Measurements from ENCODE around the gene EZR. TPM values are rescaled to one million over a fixed set of nuclear protein-coding genes. Genes with fewer than 3 reads are reported as not detected.
"Not testable (repeated sequence)": the region's sequence is repeated elsewhere in the genome, so short reads cannot be mapped to it uniquely, and the experiment has no call there.

EZR gene
- total RNA-seq, 2 donors from 2014 or later = 161 to 197 TPM

DNA sequence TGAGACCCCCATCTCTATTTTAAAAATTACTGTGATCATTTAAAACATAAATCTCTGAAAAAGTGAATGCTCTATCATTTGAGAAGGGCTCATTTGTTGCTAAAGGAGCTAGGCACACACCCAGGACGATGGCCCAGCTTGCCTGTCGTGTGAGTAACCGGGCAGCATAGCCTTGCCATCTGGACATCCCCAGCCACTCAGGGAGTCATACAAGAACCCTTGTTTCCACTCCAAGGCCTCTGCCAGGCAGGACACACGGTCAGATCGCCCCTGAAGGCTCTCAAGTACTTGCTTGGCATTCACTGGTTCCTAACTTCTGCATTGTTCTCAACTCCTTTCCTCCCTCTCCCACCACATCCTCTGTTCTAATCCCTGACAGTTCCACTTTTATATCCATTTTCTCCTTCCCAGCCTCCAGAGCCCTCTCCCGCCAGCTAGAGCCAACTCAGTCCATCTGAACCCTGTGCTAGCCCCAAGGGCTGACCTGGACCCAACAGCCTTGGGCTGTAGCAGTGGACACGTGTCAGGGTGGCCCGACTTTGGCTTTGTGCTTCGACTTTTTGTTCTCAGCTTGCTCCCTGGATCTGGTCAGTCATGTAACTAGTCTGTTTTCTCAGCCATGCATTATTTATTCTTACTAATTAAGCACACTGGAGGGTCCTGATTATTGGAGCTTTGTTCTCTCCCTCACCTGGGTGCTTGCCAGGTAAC is 15.7 kb upstream of the EZR start:
- H3K9me3 ChIP-seq = no peaks in the 10 kb centered on the region
- TF ChIP-seq, protein P1, sequence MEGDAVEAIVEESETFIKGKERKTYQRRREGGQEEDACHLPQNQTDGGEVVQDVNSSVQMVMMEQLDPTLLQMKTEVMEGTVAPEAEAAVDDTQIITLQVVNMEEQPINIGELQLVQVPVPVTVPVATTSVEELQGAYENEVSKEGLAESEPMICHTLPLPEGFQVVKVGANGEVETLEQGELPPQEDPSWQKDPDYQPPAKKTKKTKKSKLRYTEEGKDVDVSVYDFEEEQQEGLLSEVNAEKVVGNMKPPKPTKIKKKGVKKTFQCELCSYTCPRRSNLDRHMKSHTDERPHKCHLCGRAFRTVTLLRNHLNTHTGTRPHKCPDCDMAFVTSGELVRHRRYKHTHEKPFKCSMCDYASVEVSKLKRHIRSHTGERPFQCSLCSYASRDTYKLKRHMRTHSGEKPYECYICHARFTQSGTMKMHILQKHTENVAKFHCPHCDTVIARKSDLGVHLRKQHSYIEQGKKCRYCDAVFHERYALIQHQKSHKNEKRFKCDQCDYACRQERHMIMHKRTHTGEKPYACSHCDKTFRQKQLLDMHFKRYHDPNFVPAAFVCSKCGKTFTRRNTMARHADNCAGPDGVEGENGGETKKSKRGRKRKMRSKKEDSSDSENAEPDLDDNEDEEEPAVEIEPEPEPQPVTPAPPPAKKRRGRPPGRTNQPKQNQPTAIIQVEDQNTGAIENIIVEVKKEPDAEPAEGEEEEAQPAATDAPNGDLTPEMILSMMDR (IDR thresholded peaks at IDR 0.05) = no peak
- no peak for DNase-seq (ENCODE audit: low spot score)
- peaks cover 0 to 12% of the 10 kb centered on the region in 2 donors for H3K4me1 ChIP-seq
- H3K4me3 ChIP-seq = no peak overlapping the region
- no peaks in the 10 kb centered on the region for H3K27me3 ChIP-seq
- peak overlapping the region; percentile 65 to 71 for H3K27ac ChIP-seq
- no peaks in the 10 kb centered on the region for H3K36me3 ChIP-seq

DNA sequence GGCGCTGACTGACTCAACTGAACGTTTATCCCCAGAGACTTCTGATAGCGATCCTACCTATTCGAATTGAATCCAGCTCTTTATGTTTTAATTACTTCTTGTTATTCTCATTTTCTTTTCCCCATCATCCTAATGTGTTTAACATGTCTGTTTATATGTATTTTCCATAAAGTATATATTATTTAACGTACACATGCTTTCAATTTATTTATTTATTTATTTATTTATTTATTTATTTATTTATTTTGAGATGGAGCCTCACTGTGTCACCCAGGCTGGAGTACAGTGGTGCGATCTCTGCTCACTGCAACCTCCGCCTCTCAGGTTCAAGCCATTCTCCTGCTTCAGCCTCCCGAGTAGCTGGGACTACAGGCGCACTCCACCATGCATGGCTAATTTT is 13.6 kb upstream of the EZR start:
- H3K4me3 ChIP-seq; H3K27me3 ChIP-seq; H3K27ac ChIP-seq; H3K9me3 ChIP-seq; DNase-seq (ENCODE audit: low spot score); H3K36me3 ChIP-seq: not testable (repeated sequence)
- peaks cover 0 to 12% of the 10 kb centered on the region in 2 donors for H3K4me1 ChIP-seq

DNA sequence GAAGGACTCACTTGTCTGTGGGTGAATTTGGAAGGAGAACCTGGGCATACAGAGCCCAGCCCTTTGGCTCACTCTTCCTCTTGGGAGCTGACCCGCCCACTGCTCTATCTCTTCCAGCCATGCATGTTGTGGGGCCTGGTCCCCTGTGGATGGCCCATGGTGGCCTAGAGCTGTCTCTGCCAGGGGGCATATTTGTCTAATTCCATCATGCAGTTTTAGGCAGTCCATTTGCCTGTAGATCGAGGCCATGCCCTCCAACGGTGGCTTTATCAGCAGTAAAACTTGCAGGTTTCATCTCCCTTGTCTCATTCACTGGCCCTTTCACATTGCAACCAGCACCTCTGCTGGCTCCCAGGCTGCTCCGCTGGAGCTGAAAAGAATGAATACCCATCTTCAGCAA is 12.9 kb upstream of the EZR start:
- no peaks in the 10 kb centered on the region for H3K9me3 ChIP-seq
- H3K4me3 ChIP-seq = no peak overlapping the region
- TF ChIP-seq, protein P1 (IDR thresholded peaks at IDR 0.05) = no peak
- no peaks in the 10 kb centered on the region for H3K27me3 ChIP-seq
- peaks cover 0 to 12% of the 10 kb centered on the region in 2 donors for H3K4me1 ChIP-seq
- no peak overlapping the region for H3K27ac ChIP-seq
- H3K36me3 ChIP-seq = no peaks in the 10 kb centered on the region
- no peak for DNase-seq (ENCODE audit: low spot score)

DNA sequence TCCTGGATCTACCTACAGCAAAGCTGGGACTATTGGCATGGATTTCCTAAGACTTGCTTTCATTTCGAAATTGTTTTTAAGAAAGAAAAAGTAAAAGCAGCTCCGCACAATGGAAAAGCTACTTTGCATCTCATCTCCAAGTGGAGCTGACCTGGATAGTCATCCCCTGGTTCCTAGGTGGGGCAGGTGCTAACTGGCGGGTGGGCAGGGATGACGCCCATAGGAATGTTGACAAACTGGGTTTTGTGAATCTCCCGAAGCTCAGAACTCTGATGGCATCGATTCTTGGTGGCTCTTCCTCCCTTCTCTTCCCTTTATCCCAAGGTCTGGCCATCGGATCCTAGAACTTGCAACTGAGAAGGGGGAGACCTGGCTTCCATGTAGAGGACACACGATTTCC is 12.4 kb upstream of the EZR start:
- TF ChIP-seq, protein P1 (IDR thresholded peaks at IDR 0.05) = no peak
- H3K27me3 ChIP-seq = no peaks in the 10 kb centered on the region
- H3K4me1 ChIP-seq = peaks cover 0 to 12% of the 10 kb centered on the region in 2 donors
- no peak overlapping the region for H3K27ac ChIP-seq
- DNase-seq (ENCODE audit: low spot score) = no peak
- no peaks in the 10 kb centered on the region for H3K36me3 ChIP-seq
- H3K4me3 ChIP-seq = no peak overlapping the region
- no peaks in the 10 kb centered on the region for H3K9me3 ChIP-seq

DNA sequence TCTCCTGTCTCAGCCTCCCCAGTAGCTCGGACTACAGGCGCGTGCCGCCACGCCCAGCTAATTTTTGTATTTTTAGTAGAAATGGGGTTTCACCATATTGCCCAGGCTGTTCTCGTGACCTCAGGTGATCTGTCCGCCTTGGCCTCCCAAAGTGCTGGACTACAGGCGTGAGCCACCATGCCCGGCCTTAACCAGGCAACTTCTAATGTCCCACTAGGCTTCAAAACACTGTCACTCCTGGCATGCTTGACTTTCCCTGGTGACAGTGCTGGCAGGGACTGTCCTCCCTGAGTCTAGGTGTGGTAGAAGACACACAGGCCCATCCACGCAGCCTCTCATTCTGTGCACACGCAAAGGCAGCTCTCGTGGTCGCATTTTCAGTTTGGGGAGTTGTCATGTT is 11.6 kb upstream of the EZR start:
- Histone ChIP-seq H3K4me3 (no peak overlapping the region), H3K36me3 (no peaks in the 10 kb centered on the region), H3K27ac (no peak overlapping the region), H3K9me3 (no peaks in the 10 kb centered on the region), H3K27me3 (no peaks in the 10 kb centered on the region), H3K4me1 (peaks cover 0 to 12% of the 10 kb centered on the region in 2 donors)
- DNase-seq (ENCODE audit: low spot score) = no peak
- TF ChIP-seq, protein P1 (IDR thresholded peaks at IDR 0.05) = no peak

DNA sequence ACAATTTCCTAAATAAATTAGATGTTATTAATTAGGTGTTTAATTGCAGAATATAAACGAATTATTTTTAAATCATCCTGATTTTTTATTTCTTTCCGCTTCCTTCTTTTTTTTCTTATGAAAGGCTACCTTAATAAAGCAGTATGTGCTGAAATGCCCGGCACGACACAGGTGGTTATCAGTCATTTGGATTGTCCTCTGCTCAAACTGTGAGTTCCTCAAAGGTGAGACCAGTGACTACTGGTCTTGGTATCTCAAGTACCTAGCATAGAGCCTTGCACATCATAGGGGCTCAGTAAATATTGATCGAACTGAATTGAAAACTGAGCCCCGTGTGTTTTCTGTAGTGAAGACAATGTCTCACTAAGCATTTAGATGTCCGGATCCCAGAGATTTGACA is 9.6 kb upstream of the EZR start:
- no peak overlapping the region for H3K27ac ChIP-seq
- H3K9me3 ChIP-seq = no peaks in the 10 kb centered on the region
- no peak for DNase-seq (ENCODE audit: low spot score)
- TF ChIP-seq, protein P1 (IDR thresholded peaks at IDR 0.05) = no peak
- H3K36me3 ChIP-seq = no peaks in the 10 kb centered on the region
- peaks cover 0 to 14% of the 10 kb centered on the region in 2 donors for H3K4me1 ChIP-seq
- no peaks in the 10 kb centered on the region for H3K27me3 ChIP-seq
- no peak overlapping the region for H3K4me3 ChIP-seq

All from right atrium auricular region (tissue), 2 donors.